Heart left ventricle (tissue), 16 donors: ENCODE measurements around the gene CCL13. TPM values are rescaled to one million over a fixed set of nuclear protein-coding genes. Genes with fewer than 3 reads are reported as not detected.

Source experiments
- ATAC-seq, 4 donors: fragments of 200-7000 bp; cut with Tn5 transposase; one replicate each; pipeline ENCODE4 v1.9.1; 2020 to 2022; ENCODE audit warnings: moderate library complexity in 4 of 4, mild to moderate bottlenecking in 3 of 4, moderate number of reproducible peaks in 1 of 4
- DNase-seq, 5 donors: peaks; one replicate each; pipeline ENCODE4 v3.0.0-alpha.2; 2020
- H3K27ac ChIP-seq, 12 donors: fragments of 200-600 bp; sonication (generic) in 4 of 12; one replicate each; pipeline versions ENCODE4 v1.5.0 to v1.8.0; 2016 to 2022; ENCODE audit warnings: mild to moderate bottlenecking in 2 of 12
- H3K27me3 ChIP-seq, 9 donors: fragments of 200-600 bp; sonication (generic) in 2 of 9; one replicate each; pipeline versions ENCODE4 v1.5.1 to v1.8.0; 2016 to 2022; ENCODE audit warnings: mild to moderate bottlenecking in 3 of 9
- H3K36me3 ChIP-seq, 9 donors: fragments of 200-600 bp; sonication (generic) in 2 of 9; one replicate each; pipeline versions ENCODE4 v1.5.0 to v1.8.0; 2018 to 2022; ENCODE audit warnings: mild to moderate bottlenecking in 2 of 9
- H3K4me1 ChIP-seq, 12 donors: fragments of 200-600 bp; sonication (generic) in 4 of 12; one replicate each; pipeline versions ENCODE4 v1.5.0 to v1.8.0; 2016 to 2022; ENCODE audit warnings: mild to moderate bottlenecking in 3 of 12
- H3K4me3 ChIP-seq, 12 donors: fragments of 200-600 bp; sonication (generic) in 4 of 12; one replicate each; pipeline versions ENCODE4 v1.5.0 to v1.8.0; 2017 to 2022; ENCODE audit warnings: mild to moderate bottlenecking in 9 of 12, moderate library complexity in 4 of 12
- H3K9me3 ChIP-seq, 12 donors: fragments of 200-600 bp; sonication (generic) in 4 of 12; one replicate each; pipeline versions ENCODE4 v1.5.0 to v1.8.0; 2016 to 2022; ENCODE audit warnings: mild to moderate bottlenecking in 1 of 12
- CTCF ChIP-seq, 12 donors: fragments of 200-600 bp; sonication (generic) in 4 of 12; IDR thresholded peaks; one replicate each; pipeline versions ENCODE4 v1.5.0 to v1.8.0; 2018 to 2022; ENCODE audit warnings: antibody characterized with exemption in 12 of 12, mild to moderate bottlenecking in 5 of 12
- POLR2A ChIP-seq, 2 donors: fragments of 450-650 bp; IDR thresholded peaks; one replicate each; pipeline ENCODE4 v1.6.1; 2017; ENCODE audit warnings: antibody characterized with exemption in 2 of 2, mild to moderate bottlenecking in 2 of 2, moderate library complexity in 2 of 2
- WGBS, 4 donors: extraction: QIAGEN DNeasy Blood & Tissue Kit in 2 of 4; methylation state at CpG; one replicate each; pipeline versions ENCODE4 v1.1.5 to v1.1.7; 2013 to 2018; 5-methylcytosine and 5-hydroxymethylcytosine counted together
- intact Hi-C, 10 donors: fragments of 100-400 bp; cut with DNase I; formaldehyde crosslinking; loops; one replicate each; pipeline versions ENCODE4 v1.11.1 to v1.14.2; 2022
- polyA plus RNA-seq, 2 donors: library from polyadenylated mRNA; stranded (reverse); fragments of 200-250 nt; gene quantifications; one replicate each; pipeline ENCODE4 v1.2.3, GENCODE V29; 2013
- total RNA-seq, 9 donors: library from RNA; depleted of rRNA in 2 of 9; stranded (reverse); fragments of >200 nt in 2 of 9; fragmentation: NEBNext Ultra II Directional in 3 of 9; extraction: Animal tissue kit (Norgen Biotek cat#: 25700) in 3 of 9; gene quantifications; one replicate each; pipeline versions ENCODE4 v1.1.0 to v1.2.4, GENCODE V29; 2016 to 2023
- donor health status: ischemic (EF 13 %, LVEDD 7.1; RV severe dilation, severe dysfunction).
- donor health status: healthy with polysubstance abuse.
- donor health status: DM: no; HTN: yes; CAD: no.
- donor health status: DM: no; HTN: no; CAD: no.
- donor health status: ischemic (EF 25% LVEDD 6.9; RV normal size, moderate dysfunction).
- donor health status: ischemic (EF 25% LVEDD 5.7; RV mildly dilated, moderate dysfunction).
- donor health status: healthy.
- donor health status: DM: yes; HTN: yes; CAD: no.
- donor health status: ischemic (EF 35%, LVEDD 5.7; RV mildly dilated, moderate dysfunction).
- donor health status: nonischemic (EF 11% LVEDD 7.7; RV severe dilation, severe dysfunction).
- donor health status: DM: yes; HTN: yes; CAD: no.
- donor health status: PGD.
- donor health status: ischemic (EF 29% LVEDD 5.4; RV normal size, mild dysfunction).
- donor health status: nonischemic (EF 23%, LVEDD 6.1; RV moderate dilation, normal function).

The CCL13 gene
- total and polyA plus RNA-seq, 11 donors = 0.29 to 98.0 (median 1.1) TPM; not detected in 2

- TF ChIP-seq POLR2A (IDR thresholded peaks at IDR 0.05) (no peak), CTCF (IDR thresholded peaks at IDR 0.05) (no peak)
- H3K4me3 ChIP-seq = no peak overlapping the region
- DNase-seq (no peak), ATAC-seq (no peak)
- peaks cover 0 to 29% (median 0%) of the 10 kb centered on the region in 12 donors for H3K4me1 ChIP-seq
- H3K36me3 ChIP-seq = no peaks in the 10 kb centered on the region
- no peaks in the 10 kb centered on the region for H3K9me3 ChIP-seq
- H3K27me3 ChIP-seq = peaks cover 0 to 10% (median 4%) of the 10 kb centered on the region in 9 donors
- WGBS, 4 donors = 57 to 63% (median 59%) methylated on average over 4 to 5 of the region's 5 CpGs
- H3K27ac ChIP-seq = peak overlapping the region in 1 of 12 donors; percentile 42
- intact Hi-C loops = no loop called here
Measured at GRCh38 chr17:34387566-34387965, 31.3 kb downstream of the CCL13 start.

GRCh38 chr17:34389126-34389750 is 33.0 kb downstream of the CCL13 start:
- Histone ChIP-seq H3K4me1 (peaks cover 0 to 19% (median 0%) of the 10 kb centered on the region in 12 donors), H3K4me3 (no peak overlapping the region), H3K36me3 (no peaks in the 10 kb centered on the region), H3K27ac (no peak overlapping the region), H3K27me3 (peaks cover 0 to 13% (median 4%) of the 10 kb centered on the region in 9 donors), H3K9me3 (no peaks in the 10 kb centered on the region)
- TF ChIP-seq POLR2A (IDR thresholded peaks at IDR 0.05) = no peak
- TF ChIP-seq CTCF (IDR thresholded peaks at IDR 0.05) = no peak
- intact Hi-C loops = no loop called here
- DNase-seq (no peak), ATAC-seq (no peak)
- WGBS, 4 donors = 66 to 75% (median 71%) methylated on average over 6 of the region's 6 CpGs

- no peak overlapping the region for H3K4me3 ChIP-seq
- intact Hi-C loops = loop anchor here in 1 of 10 donors (10.0 kb wide), 1 partner anchor 476 kb away; no protein-coding TSS in a partner anchor
- TF ChIP-seq POLR2A (IDR thresholded peaks at IDR 0.05) = no peak
- TF ChIP-seq CTCF (IDR thresholded peaks at IDR 0.05) = no peak
- H3K36me3 ChIP-seq = no peaks in the 10 kb centered on the region
- peaks cover 0 to 11% (median 0%) of the 10 kb centered on the region in 9 donors for H3K27me3 ChIP-seq
- WGBS, 4 donors = 66 to 90% (median 87%) methylated on average over 4 of the region's 4 CpGs
- H3K27ac ChIP-seq = no peak overlapping the region
- DNase-seq = no peak
- H3K9me3 ChIP-seq = no peaks in the 10 kb centered on the region
- H3K4me1 ChIP-seq = peaks cover 0 to 19% (median 0%) of the 10 kb centered on the region in 12 donors
- no peak for ATAC-seq
Measured at GRCh38 chr17:34390649-34391048, 34.4 kb downstream of the CCL13 start.

GRCh38 chr17:34391241-34391640 is 35.0 kb downstream of the CCL13 start:
- Histone ChIP-seq H3K27ac (no peak overlapping the region), H3K27me3 (peaks cover 0 to 7% (median 0%) of the 10 kb centered on the region in 9 donors), H3K4me3 (no peak overlapping the region), H3K36me3 (no peaks in the 10 kb centered on the region), H3K9me3 (no peaks in the 10 kb centered on the region), H3K4me1 (peaks cover 0 to 18% (median 0%) of the 10 kb centered on the region in 12 donors)
- DNase-seq (no peak), ATAC-seq (no peak)
- intact Hi-C loops = loop anchor here in 1 of 10 donors (10.0 kb wide), 1 partner anchor 476 kb away; no protein-coding TSS in a partner anchor
- 58 to 69% (median 60%) methylated on average over 2 of the region's 2 CpGs for WGBS, 4 donors
- no peak for TF ChIP-seq POLR2A (IDR thresholded peaks at IDR 0.05)
- TF ChIP-seq CTCF (IDR thresholded peaks at IDR 0.05) = no peak
